Measurements from ENCODE around the gene FAM161A. TPM values are rescaled to one million over a fixed set of nuclear protein-coding genes. Genes with fewer than 3 reads are reported as not detected.
"Not testable (repeated sequence)": the region's sequence is repeated elsewhere in the genome, so short reads cannot be mapped to it uniquely, and the experiment has no call there.

Gene FAM161A
- polyA plus RNA-seq, 3 donors from 2014 or later, result 0.49 to 3.0 (median 0.66) TPM

DNA sequence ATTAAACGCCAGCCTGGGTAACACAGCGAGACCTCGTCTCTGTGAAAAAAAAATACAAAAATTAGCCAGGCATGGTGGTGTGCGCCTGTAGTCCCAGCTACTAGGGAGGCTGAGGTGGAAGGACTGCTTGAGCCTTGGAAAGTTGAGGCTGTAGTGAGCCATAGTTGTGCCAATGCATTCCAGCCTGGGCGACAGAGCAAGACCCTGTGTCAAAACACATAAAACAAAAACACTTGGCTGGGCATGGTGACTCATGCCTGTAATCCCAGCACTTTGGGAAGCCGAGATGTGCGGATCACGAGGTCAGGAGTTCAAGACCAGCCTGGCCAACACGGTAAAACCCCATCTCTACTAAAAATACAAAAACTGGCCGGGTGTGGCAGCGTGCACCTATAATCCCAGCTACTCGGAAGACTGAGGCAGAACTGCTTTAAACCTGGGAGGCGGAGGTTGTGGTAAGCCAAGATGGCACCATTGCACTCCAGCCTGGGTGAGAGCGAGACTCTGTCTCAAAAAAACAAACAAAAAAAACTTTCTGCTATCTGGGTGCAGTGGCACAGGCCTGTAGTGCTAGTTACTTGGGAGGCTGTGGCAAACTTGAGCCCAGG, 12.7 kb upstream of the FAM161A start:
- peaks cover 23 to 52% (median 38%) of the 10 kb centered on the region in 3 donors for H3K36me3 Mint-ChIP-seq
- not testable (repeated sequence) for H3K27me3 Mint-ChIP-seq (ENCODE audit: low read depth in 3 of 3); H3K27ac Mint-ChIP-seq; H3K4me3 Mint-ChIP-seq; H3K9me3 Mint-ChIP-seq; DNase-seq; H3K4me1 Mint-ChIP-seq

DNA sequence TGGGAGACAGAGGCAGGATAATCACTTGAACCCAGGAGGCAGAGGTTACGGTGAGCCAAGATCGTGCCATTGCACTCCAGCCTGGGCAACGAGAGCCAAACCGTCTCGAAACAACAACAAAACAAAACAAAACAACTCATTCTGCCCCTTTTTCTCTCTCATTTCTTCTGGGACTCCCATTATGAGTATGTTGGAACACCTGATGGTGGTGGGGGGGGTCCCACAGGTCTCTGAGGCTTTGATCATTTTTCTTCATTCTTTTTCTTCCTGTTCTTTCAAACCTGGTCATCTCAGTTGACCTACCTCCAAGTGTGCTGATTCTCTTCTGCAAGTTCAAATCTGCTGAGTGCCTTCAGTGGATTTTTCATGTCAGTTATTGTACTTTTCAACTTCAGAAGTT, 8.2 kb upstream of the FAM161A start:
- Mint-ChIP-seq H3K4me3 (no peak overlapping the region), H3K36me3 (peaks cover 15 to 38% (median 30%) of the 10 kb centered on the region in 3 donors), H3K27ac (no peak overlapping the region), H3K27me3 (ENCODE audit: low read depth in 3 of 3) (peaks cover 0 to 4% (median 0%) of the 10 kb centered on the region in 3 donors), H3K9me3 (peaks cover 0 to 6% (median 0%) of the 10 kb centered on the region in 6 donors), H3K4me1 (no peaks in the 10 kb centered on the region)
- DNase-seq, result no peak

DNA sequence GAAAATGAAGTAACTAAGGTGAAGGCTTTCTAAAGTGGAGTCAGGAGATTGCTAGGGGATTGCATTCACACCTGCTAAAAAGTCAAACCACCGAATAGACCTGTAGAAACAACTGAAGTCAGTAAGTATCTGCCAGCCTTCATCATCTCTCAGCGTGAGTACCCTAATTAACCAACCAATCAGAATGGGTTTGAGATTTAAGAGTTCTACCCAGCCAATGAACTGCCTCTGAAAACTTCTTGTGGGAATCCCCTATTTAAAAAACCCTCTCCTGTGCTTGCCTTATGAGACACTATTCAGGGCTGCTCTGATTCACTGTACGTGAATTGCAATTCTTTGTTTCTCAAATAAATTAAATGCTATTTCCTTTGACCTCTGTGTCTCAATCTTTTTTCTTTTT, 3.4 kb upstream of the FAM161A start:
- Mint-ChIP-seq H3K9me3 (peaks cover 0 to 6% (median 0%) of the 10 kb centered on the region in 6 donors), H3K27me3 (ENCODE audit: low read depth in 3 of 3) (peaks cover 4 to 6% (median 6%) of the 10 kb centered on the region in 3 donors), H3K27ac (no peak overlapping the region), H3K4me1 (peaks cover 21 to 25% of the 10 kb centered on the region in 2 donors), H3K4me3 (no peak overlapping the region), H3K36me3 (peaks cover 5 to 8% (median 7%) of the 10 kb centered on the region in 3 donors)
- DNase-seq, result no peak

DNA sequence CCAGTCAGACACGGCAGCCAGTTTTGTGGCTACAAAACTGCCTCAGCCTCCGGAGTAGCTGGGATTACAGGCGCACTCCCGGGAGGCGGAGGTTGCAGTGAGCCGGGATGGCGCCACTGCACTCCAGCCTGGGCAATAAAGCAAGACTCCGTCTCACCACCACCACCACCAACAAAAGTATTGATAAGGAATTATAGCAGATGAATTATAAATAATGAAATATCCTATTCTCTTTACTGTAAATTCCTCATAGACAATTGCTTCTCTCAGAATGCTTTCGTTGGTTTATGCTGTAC, 1.4 kb upstream of the FAM161A start:
- H3K27ac Mint-ChIP-seq, result peak overlapping the region in 3 of 6 donors; percentile 56 to 82 (median 81)
- H3K27me3 Mint-ChIP-seq (ENCODE audit: low read depth in 3 of 3), result peaks cover 4 to 6% (median 6%) of the 10 kb centered on the region in 3 donors
- no peak for DNase-seq
- H3K9me3 Mint-ChIP-seq, result peaks cover 0 to 4% (median 0%) of the 10 kb centered on the region in 6 donors
- peaks cover 0 to 5% (median 0%) of the 10 kb centered on the region in 3 donors for H3K36me3 Mint-ChIP-seq
- peaks cover 21 to 25% of the 10 kb centered on the region in 2 donors for H3K4me1 Mint-ChIP-seq
- H3K4me3 Mint-ChIP-seq, result peak overlapping the region; percentile 73 to 99 (median 92)

DNA sequence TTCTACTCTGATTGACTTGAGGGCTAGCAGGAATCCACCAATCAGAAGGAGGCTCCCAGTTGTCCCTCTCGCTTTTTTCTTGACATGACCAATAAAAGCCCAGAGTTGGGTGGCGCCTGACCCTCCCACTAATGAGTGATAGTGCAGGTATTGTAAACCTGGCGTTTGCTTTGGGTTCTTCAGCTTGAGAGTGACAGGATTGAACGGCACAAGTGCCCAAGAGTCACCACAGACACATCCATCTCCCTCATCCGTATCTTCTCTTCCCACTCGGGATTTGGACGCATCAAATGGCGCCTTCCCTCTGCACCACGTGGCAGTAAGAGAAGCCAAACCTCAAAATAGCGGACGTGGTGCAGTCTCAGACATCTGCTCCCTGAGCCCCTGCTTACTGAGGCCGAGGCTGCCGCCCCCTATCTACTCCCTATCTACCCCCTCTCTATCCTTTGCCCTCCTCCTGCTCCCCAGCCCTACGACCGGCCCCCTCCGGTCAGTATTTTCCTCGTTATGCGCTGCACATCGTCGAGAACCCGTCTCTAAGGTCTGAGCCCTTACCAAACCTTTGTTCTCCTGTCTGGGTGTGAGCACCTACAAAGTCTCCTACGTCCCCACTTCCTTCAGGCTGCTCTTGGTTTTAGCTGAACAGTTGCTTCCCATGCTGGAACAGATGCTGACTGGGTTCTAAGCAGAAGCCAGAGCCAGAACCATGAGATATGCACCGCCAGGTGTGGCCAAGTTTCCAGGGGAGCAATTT, 881 bp upstream of the FAM161A start:
- H3K4me1 Mint-ChIP-seq, result peaks cover 21 to 25% of the 10 kb centered on the region in 2 donors
- H3K4me3 Mint-ChIP-seq, result peak overlapping the region; percentile 91 to 99 (median 93)
- peaks cover 4 to 6% (median 6%) of the 10 kb centered on the region in 3 donors for H3K27me3 Mint-ChIP-seq (ENCODE audit: low read depth in 3 of 3)
- peaks cover 0 to 4% (median 0%) of the 10 kb centered on the region in 6 donors for H3K9me3 Mint-ChIP-seq
- peaks cover 0 to 2% (median 0%) of the 10 kb centered on the region in 3 donors for H3K36me3 Mint-ChIP-seq
- peak; percentile 87 to 90 (median 89) for DNase-seq
- peak overlapping the region; percentile 74 to 90 (median 82) for H3K27ac Mint-ChIP-seq

DNA sequence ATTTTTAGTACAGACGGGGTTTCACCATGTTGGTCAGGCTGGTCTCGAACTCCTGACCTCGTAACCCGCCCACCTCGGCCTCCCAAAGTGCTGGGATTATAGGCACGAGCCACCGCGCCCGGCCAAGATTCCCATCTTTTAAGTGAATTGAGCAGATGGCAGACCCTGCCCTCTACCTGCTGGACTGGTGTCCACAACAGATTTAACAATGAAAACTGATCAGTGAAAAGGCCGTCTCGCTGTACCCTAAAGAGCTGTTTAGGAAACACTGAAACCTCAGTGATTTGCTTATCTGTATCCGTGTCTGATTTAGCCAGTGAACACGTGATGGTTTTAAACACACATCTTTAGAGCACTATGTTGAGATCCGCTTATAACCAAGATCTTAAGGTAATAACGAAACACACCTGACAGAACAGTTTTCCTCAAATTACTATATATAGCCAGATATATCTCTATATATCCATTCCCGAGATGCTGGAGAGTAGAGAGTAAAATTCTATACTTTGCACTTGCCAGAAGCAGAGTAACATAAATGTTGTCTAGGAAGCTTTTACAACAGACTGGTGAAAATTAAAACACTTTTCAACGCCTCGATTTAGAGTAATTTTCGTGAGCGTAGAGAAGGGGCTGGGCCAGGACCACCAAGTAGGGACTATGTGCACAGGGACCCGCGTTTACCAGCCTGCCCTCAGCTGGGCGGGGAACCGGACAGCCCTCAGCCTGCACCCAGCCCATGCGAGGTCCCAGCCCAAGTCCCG, 594 bp downstream of the FAM161A start:
- Mint-ChIP-seq H3K27ac (peak overlapping the region; percentile 76 to 90 (median 82)), H3K9me3 (peaks cover 0 to 1% (median 0%) of the 10 kb centered on the region in 6 donors), H3K4me1 (peaks cover 21 to 25% of the 10 kb centered on the region in 2 donors), H3K27me3 (ENCODE audit: low read depth in 3 of 3) (peaks cover 4 to 6% (median 6%) of the 10 kb centered on the region in 3 donors), H3K4me3 (peak overlapping the region; percentile 91 to 99 (median 93)), H3K36me3 (no peaks in the 10 kb centered on the region)
- DNase-seq, result no peak

DNA sequence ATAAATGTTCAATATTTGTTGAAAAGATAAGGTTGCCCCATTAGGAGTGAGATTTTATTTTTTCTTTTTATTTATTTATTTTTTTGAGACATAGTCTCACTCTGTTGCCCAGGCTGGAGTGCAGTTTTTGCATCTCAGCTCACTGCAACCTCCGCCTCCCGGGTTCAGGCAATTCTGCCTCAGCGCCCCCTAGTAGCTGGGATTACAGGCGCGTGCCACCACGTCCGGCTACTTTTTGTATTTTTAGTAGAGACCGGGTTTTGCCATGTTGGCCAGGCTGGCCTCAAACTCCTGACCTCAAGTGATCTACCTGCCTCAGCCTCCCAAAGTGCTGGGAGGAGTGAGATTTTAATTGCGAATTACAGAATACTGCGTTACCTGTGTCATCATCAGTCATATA, 2.6 kb downstream of the FAM161A start:
- H3K4me1 Mint-ChIP-seq, result peaks cover 21 to 25% of the 10 kb centered on the region in 2 donors
- DNase-seq; H3K4me3 Mint-ChIP-seq; H3K36me3 Mint-ChIP-seq; H3K27ac Mint-ChIP-seq; H3K9me3 Mint-ChIP-seq; H3K27me3 Mint-ChIP-seq (ENCODE audit: low read depth in 3 of 3): not testable (repeated sequence)

DNA sequence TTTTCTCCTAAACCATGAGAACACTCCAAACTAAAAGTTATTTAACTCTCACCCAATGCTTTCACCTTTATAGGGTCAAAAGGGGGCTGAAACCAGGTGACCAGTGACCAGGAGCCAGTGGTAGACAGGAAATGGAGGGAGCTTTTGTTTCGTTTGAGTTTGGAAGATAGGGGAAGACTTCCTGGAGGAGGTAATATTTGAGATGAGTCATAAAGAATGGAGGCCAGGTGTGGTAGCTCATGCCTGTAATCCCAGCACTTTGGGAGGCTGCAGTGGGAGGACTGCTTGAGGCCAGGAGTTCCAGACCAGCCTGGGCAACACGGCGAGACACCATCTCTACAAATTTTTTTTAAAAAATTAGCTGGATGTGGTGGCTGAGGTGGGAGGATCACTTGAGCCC, 8.5 kb downstream of the FAM161A start:
- Mint-ChIP-seq H3K4me1 (no peaks in the 10 kb centered on the region), H3K4me3 (no peak overlapping the region), H3K9me3 (peaks cover 0 to 1% (median 0%) of the 10 kb centered on the region in 6 donors), H3K27me3 (ENCODE audit: low read depth in 3 of 3) (peaks cover 0 to 3% (median 0%) of the 10 kb centered on the region in 3 donors), H3K27ac (no peak overlapping the region), H3K36me3 (no peaks in the 10 kb centered on the region)
- no peak for DNase-seq

DNA sequence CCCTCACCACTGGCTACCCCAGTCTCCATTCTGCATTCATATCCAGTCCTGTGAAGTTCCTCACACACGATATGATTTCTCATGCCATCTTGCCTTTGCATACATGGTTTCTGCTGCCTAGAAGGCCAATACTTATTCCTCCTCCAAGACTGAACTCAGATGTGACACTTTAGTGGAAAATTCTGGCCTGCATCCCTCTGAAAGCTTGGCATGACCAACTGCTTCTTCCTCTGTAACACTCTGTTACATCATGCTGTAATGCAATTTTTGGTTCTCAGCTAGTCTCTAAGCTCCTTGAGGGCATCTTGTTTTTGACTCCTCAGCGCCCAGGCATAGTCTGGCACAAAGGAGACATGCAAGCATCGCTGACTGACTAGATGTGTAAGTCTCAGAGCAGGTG, 12.6 kb downstream of the FAM161A start:
- Mint-ChIP-seq H3K4me3 (no peak overlapping the region), H3K36me3 (no peaks in the 10 kb centered on the region), H3K27ac (no peak overlapping the region), H3K4me1 (no peaks in the 10 kb centered on the region), H3K9me3 (no peaks in the 10 kb centered on the region), H3K27me3 (ENCODE audit: low read depth in 3 of 3) (peaks cover 0 to 3% (median 0%) of the 10 kb centered on the region in 3 donors)
- DNase-seq, result no peak

DNA sequence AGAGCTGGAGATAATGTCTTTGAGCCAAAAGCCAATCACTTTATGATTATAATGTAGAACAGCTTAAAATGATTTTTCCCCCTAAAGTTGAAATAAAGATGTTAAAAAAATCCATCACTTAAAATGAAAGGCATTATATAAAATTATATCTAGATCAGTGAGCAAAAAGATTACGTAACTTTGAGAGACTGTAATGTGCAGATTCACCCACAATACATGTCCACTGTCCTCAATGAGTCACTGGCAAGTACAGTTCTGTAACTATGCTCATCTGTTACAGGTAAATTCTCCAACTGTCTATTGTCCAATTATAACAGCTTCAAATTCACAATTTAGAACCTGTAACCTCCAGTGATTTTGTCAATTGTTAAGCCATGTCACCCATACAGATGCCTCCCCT, 19.0 kb downstream of the FAM161A start:
- Mint-ChIP-seq H3K4me3 (no peak overlapping the region), H3K27me3 (ENCODE audit: low read depth in 3 of 3) (no peaks in the 10 kb centered on the region), H3K4me1 (no peaks in the 10 kb centered on the region), H3K36me3 (peaks cover 0 to 4% (median 0%) of the 10 kb centered on the region in 3 donors), H3K9me3 (peaks cover 0 to 1% (median 0%) of the 10 kb centered on the region in 6 donors), H3K27ac (no peak overlapping the region)
- DNase-seq, result no peak

DNA sequence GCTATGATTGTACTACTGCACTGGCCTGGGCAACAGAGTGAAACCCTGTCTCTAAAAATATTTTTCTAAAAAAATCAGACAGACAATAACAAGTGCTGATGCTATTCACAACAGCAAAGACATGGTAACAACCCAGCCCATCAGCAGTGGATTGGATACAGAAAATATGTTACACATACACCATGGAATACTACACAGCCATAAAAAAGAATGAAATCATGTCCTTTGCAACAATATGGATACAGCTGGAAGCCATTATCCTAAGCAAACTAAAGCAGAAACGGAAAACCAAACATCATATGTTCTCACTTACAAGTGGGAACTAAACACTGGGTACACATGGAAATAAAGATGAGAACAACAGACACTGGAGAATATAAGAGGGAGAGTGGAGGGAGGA, 19.9 kb downstream of the FAM161A start:
- Mint-ChIP-seq H3K9me3 (peaks cover 0 to 1% (median 0%) of the 10 kb centered on the region in 6 donors), H3K27me3 (ENCODE audit: low read depth in 3 of 3) (no peaks in the 10 kb centered on the region), H3K36me3 (peaks cover 0 to 4% (median 0%) of the 10 kb centered on the region in 3 donors), H3K27ac (no peak overlapping the region), H3K4me3 (no peak overlapping the region), H3K4me1 (no peaks in the 10 kb centered on the region)
- DNase-seq, result no peak

DNA sequence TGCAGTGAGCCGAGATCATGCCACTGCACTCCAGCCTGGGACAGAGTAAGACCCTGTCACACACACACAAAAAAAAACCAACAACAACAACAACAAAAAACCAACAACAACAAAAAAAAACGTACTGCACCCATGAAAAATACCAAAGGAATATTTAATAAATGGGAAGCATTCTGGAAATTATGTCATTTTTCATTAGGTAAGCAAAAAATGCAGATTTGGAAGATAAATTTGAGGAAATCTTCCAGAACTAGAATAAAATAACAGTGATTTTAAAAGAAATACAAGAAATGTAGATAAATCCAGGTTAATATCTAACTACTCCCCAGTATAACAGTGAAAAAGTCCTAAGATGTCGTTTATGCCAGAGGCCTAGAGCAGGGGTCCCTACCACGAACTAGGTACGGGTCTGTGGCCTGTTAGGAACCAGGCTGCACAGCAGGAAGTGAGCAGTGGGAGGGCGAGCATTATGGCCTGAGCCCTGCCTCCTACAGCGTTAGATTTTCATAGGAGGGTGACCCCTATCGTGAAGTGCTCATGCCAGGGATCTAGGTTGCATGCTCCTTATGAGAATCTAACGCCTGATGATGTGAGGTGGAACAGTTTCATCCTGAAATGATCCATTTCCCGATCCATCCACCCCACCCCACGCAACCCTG, 21.5 kb downstream of the FAM161A start:
- Mint-ChIP-seq H3K27ac (no peak overlapping the region), H3K4me3 (no peak overlapping the region), H3K27me3 (ENCODE audit: low read depth in 3 of 3) (no peaks in the 10 kb centered on the region), H3K4me1 (no peaks in the 10 kb centered on the region), H3K9me3 (peaks cover 0 to 1% (median 0%) of the 10 kb centered on the region in 6 donors), H3K36me3 (peaks cover 0 to 4% (median 0%) of the 10 kb centered on the region in 3 donors)
- DNase-seq, result no peak

DNA sequence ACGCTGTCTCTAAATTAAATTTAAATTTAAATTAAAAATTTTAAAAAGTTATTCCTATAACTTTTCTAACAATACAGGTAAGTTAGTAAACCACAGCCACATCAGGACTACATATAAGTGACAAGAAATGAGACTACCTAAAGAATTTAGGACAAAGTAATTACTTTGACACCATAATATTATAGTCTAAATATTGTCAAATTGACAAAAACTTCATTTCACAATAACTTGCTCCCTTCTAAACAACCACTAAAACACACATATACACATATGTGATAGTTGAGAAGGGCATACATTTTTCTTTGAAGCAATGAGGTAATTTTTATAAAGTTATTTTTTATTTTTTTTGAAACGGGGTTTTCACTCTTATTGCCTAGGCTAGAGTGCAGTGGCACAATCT, 31.6 kb downstream of the FAM161A start:
- H3K27me3 Mint-ChIP-seq (ENCODE audit: low read depth in 3 of 3), result peaks cover 0 to 5% (median 2%) of the 10 kb centered on the region in 3 donors
- no peaks in the 10 kb centered on the region for H3K4me1 Mint-ChIP-seq
- H3K27ac Mint-ChIP-seq, result no peak overlapping the region
- no peaks in the 10 kb centered on the region for H3K9me3 Mint-ChIP-seq
- no peak for DNase-seq
- no peaks in the 10 kb centered on the region for H3K36me3 Mint-ChIP-seq
- no peak overlapping the region for H3K4me3 Mint-ChIP-seq
